Measurements from ENCODE around the gene GGT6. TPM values are rescaled to one million over a fixed set of nuclear protein-coding genes. Genes with fewer than 3 reads are reported as not detected.

Gene GGT6
- total RNA-seq, 1 donor from 2014 or later: not detected

DNA sequence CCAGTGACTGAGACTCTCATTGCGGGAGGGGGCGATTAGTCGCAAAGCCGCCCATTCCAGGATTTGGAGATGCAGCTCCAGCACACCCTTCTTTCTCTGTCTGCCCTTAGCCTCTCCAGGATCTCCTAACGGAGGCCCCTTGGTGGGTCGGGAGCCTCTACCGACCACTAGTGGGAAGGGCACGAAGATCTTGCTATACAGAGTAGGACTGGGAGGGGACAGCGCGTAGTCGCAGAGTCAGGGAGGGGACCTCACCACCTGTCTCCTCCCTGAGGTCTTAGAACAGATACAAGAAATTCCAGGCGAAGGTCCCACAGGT, 23.4 kb upstream of the GGT6 start:
- no peaks in the 10 kb centered on the region for H3K9me3 ChIP-seq (ENCODE audit: insufficient read depth, low read depth, low read length)
- peaks cover 1% of the 10 kb centered on the region for H3K4me1 Mint-ChIP-seq (ENCODE audit: low read depth, unreplicated experiment)
- H3K79me2 ChIP-seq (ENCODE audit: insufficient read depth, low read length): no peaks in the 10 kb centered on the region
- DNase-seq (ENCODE audit: low read depth): no peak
- no peak for FAIRE-seq
- H3K36me3 Mint-ChIP-seq (ENCODE audit: low read depth, unreplicated experiment): no peaks in the 10 kb centered on the region
- peaks cover 3% of the 10 kb centered on the region for H3K9me3 Mint-ChIP-seq (ENCODE audit: unreplicated experiment)
- H4K20me1 ChIP-seq (ENCODE audit: insufficient read depth, low read length): no peaks in the 10 kb centered on the region
- peak overlapping the region; percentile 48 for H3K4me2 ChIP-seq (ENCODE audit: low read length)
- H3K4me1 ChIP-seq (ENCODE audit: insufficient read depth, low read length): peaks cover 2% of the 10 kb centered on the region
- no peak for TF ChIP-seq EZH2 (IDR thresholded peaks at IDR 0.05; ENCODE audit: insufficient read depth, low read length)
- TF ChIP-seq, protein P1, sequence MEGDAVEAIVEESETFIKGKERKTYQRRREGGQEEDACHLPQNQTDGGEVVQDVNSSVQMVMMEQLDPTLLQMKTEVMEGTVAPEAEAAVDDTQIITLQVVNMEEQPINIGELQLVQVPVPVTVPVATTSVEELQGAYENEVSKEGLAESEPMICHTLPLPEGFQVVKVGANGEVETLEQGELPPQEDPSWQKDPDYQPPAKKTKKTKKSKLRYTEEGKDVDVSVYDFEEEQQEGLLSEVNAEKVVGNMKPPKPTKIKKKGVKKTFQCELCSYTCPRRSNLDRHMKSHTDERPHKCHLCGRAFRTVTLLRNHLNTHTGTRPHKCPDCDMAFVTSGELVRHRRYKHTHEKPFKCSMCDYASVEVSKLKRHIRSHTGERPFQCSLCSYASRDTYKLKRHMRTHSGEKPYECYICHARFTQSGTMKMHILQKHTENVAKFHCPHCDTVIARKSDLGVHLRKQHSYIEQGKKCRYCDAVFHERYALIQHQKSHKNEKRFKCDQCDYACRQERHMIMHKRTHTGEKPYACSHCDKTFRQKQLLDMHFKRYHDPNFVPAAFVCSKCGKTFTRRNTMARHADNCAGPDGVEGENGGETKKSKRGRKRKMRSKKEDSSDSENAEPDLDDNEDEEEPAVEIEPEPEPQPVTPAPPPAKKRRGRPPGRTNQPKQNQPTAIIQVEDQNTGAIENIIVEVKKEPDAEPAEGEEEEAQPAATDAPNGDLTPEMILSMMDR (IDR thresholded peaks at IDR 0.05; ENCODE audit: insufficient read depth, low read depth, low read length): no peak
- no peak overlapping the region for H3K27ac ChIP-seq (ENCODE audit: low read depth, low read length)
- H3K4me3 Mint-ChIP-seq (ENCODE audit: unreplicated experiment): peak overlapping the region; percentile 77
- H3K4me3 ChIP-seq (ENCODE audit: insufficient read depth, low read depth, low read length): no peak overlapping the region
- peaks cover 43% of the 10 kb centered on the region for H3K27me3 ChIP-seq (ENCODE audit: insufficient read depth, low read length)
- no peak overlapping the region for H2AFZ ChIP-seq (ENCODE audit: low read depth, low read length)
- no peak overlapping the region for H3K9ac ChIP-seq (ENCODE audit: low read length)
- no peak overlapping the region for H3K27ac Mint-ChIP-seq (ENCODE audit: unreplicated experiment)
- no peaks in the 10 kb centered on the region for H3K36me3 ChIP-seq (ENCODE audit: insufficient read depth, low read length)
- H3K27me3 Mint-ChIP-seq (ENCODE audit: low read depth, unreplicated experiment): peaks cover 66% of the 10 kb centered on the region

DNA sequence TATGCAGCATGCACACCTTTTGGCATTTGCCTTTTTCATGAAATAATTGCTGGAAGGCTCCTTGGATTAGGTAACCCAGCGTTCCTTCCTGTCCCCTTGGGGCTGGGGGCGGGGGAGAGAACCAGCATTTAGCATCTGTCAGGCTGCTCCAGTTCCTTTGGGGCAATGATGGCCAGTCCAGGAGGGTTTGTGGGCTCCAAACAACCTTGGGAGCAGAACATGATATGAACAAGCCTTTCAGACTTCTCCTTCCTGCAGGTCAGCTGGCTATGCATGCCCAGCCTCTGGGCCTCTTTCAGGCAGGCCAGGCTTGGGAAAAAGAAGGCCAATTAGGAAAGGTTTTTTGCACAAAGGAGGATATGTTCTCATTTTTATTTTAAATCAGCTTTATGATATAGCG, 22.8 kb upstream of the GGT6 start:
- H3K36me3 ChIP-seq (ENCODE audit: insufficient read depth, low read length): no peaks in the 10 kb centered on the region
- no peak overlapping the region for H3K27ac ChIP-seq (ENCODE audit: low read depth, low read length)
- no peak overlapping the region for H2AFZ ChIP-seq (ENCODE audit: low read depth, low read length)
- H3K4me3 ChIP-seq (ENCODE audit: insufficient read depth, low read depth, low read length): no peak overlapping the region
- H3K4me1 ChIP-seq (ENCODE audit: insufficient read depth, low read length): peaks cover 2% of the 10 kb centered on the region
- no peak overlapping the region for H3K4me3 Mint-ChIP-seq (ENCODE audit: unreplicated experiment)
- H3K4me1 Mint-ChIP-seq (ENCODE audit: low read depth, unreplicated experiment): peaks cover 1% of the 10 kb centered on the region
- TF ChIP-seq EZH2 (IDR thresholded peaks at IDR 0.05; ENCODE audit: insufficient read depth, low read length): no peak
- TF ChIP-seq, protein P1 (IDR thresholded peaks at IDR 0.05; ENCODE audit: insufficient read depth, low read depth, low read length): no peak
- H3K9me3 Mint-ChIP-seq (ENCODE audit: unreplicated experiment): peaks cover 3% of the 10 kb centered on the region
- peaks cover 62% of the 10 kb centered on the region for H3K27me3 Mint-ChIP-seq (ENCODE audit: low read depth, unreplicated experiment)
- no peaks in the 10 kb centered on the region for H3K9me3 ChIP-seq (ENCODE audit: insufficient read depth, low read depth, low read length)
- no peaks in the 10 kb centered on the region for H3K79me2 ChIP-seq (ENCODE audit: insufficient read depth, low read length)
- H3K9ac ChIP-seq (ENCODE audit: low read length): no peak overlapping the region
- FAIRE-seq (no peak), DNase-seq (ENCODE audit: low read depth) (no peak)
- no peak overlapping the region for H3K4me2 ChIP-seq (ENCODE audit: low read length)
- H4K20me1 ChIP-seq (ENCODE audit: insufficient read depth, low read length): no peaks in the 10 kb centered on the region
- peaks cover 43% of the 10 kb centered on the region for H3K27me3 ChIP-seq (ENCODE audit: insufficient read depth, low read length)
- H3K27ac Mint-ChIP-seq (ENCODE audit: unreplicated experiment): no peak overlapping the region
- H3K36me3 Mint-ChIP-seq (ENCODE audit: low read depth, unreplicated experiment): no peaks in the 10 kb centered on the region

DNA sequence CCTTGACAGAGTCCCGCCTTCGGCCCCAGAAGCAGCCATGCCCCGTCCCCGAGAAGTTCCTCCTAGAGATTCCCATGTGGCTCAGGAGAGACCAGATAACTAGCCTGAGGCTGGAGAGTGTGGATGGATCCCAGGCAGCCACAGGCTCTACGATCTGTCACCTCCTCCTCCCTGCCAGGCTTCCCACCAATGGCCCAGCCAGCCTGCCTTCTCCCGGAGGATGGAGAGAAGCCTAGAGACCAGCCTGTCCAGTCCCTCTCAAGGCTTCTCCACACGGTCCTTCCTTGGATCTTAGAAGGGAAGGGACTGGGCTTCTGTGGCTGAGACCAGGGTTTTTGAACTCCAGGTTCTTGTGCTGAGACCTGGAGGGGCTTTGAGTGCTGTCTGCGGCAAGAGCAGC, 22.3 kb upstream of the GGT6 start:
- Mint-ChIP-seq H3K36me3 (ENCODE audit: low read depth, unreplicated experiment) (no peaks in the 10 kb centered on the region), H3K27ac (ENCODE audit: unreplicated experiment) (no peak overlapping the region), H3K4me1 (ENCODE audit: low read depth, unreplicated experiment) (peaks cover 1% of the 10 kb centered on the region), H3K27me3 (ENCODE audit: low read depth, unreplicated experiment) (peaks cover 57% of the 10 kb centered on the region), H3K9me3 (ENCODE audit: unreplicated experiment) (peaks cover 3% of the 10 kb centered on the region), H3K4me3 (ENCODE audit: unreplicated experiment) (no peak overlapping the region)
- Histone ChIP-seq H3K4me2 (ENCODE audit: low read length) (no peak overlapping the region), H3K4me3 (ENCODE audit: insufficient read depth, low read depth, low read length) (no peak overlapping the region), H3K27ac (ENCODE audit: low read depth, low read length) (no peak overlapping the region), H3K27me3 (ENCODE audit: insufficient read depth, low read length) (peaks cover 43% of the 10 kb centered on the region), H3K36me3 (ENCODE audit: insufficient read depth, low read length) (no peaks in the 10 kb centered on the region), H3K4me1 (ENCODE audit: insufficient read depth, low read length) (peaks cover 2% of the 10 kb centered on the region), H3K9me3 (ENCODE audit: insufficient read depth, low read depth, low read length) (no peaks in the 10 kb centered on the region), H4K20me1 (ENCODE audit: insufficient read depth, low read length) (no peaks in the 10 kb centered on the region), H3K9ac (ENCODE audit: low read length) (no peak overlapping the region), H2AFZ (ENCODE audit: low read depth, low read length) (no peak overlapping the region), H3K79me2 (ENCODE audit: insufficient read depth, low read length) (no peaks in the 10 kb centered on the region)
- peak; percentile 39 for TF ChIP-seq EZH2 (IDR thresholded peaks at IDR 0.05; ENCODE audit: insufficient read depth, low read length)
- TF ChIP-seq, protein P1 (IDR thresholded peaks at IDR 0.05; ENCODE audit: insufficient read depth, low read depth, low read length): no peak
- FAIRE-seq (no peak), DNase-seq (ENCODE audit: low read depth) (no peak)

Measured in astrocyte (in vitro differentiated cells and primary cell).